Activated CD8-positive, alpha-beta memory T cell treated with anti-CD3 and anti-CD28 coated beads, Interleukin-2, amount 50 U/mL, for 48 hours (primary cell): ENCODE measurements around the gene GRK4.

Source experiments
- DNase-seq: peaks from one replicate; pipeline ENCODE4 v3.0.0-alpha.2; 2020

The GRK4 gene

DNA sequence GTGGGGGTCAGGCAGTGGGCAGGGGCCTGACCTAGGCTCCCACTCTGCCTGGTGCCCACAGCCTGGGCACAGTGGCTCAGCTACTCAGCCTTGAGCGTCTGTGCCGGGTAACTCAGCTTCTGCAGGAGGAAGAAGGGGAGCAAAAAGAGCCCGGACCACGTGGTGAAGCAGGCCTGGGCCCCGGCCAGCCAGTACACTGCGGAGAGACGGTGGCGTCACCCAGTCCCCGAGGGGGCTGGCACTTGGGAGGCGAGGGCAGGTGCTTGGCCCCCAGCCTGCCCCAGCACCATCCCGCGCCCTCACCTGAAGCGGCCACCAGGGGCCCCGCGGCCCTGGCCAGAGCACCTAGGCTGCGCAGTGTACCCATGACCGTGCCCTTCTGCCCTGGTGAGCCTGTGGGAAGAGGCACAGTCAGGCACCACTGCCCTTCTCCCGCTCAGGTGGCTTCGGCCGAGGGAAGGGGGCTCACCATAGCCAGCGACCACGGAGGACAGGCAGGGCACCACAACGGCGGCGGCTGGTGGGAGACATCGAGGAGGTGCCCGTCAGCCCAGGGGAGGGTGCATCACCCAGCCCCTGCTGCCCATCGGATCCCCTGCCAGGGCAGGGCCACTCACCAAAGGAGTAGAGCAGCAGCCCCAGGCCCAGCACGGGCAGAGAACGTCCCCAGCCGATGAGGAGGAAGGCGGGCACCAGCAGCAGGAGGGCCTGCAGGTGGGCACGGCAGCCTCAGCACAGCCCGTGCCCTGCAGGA is 32.4 kb upstream of the GRK4 start:
- peak; percentile 58 for DNase-seq

DNA sequence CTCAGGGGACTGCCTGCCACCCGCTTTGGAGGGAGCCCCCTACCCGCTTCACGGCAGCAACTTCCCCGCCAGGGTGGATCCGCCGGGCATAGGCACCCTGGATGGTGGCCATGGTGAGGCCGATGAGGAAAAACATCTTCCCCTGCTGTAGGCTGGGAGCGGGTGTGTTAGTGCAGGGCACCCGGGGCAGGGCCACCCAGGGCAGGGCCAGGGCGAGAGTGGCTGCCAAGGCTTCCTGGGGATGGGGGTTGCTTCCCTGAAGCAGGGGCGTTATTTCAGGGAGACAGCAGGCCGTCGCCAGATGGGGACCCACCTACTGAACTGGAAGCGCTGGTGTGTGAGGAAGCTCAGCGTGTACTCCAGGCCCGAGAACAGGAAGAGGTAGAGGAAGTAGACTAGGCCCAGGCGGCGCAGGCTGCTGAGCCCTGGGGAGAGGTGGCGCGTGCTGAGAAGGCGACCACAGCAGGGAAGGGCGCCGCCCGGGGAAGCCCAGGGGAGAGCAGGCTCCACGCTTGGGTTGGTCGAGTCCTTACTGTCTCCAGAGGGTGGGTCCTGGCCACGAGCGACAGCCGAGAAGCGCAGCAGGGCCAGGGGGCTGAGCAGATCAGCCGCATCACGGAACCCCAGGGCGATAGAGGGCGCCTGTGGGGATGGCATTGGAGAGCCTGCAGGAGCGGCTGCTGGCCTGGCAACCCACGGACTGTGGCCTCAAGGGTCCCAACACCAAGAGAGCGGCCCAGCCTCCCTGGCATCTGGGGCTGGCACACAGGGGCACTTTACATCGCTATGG is 31.7 kb upstream of the GRK4 start:
- DNase-seq = peak; percentile 79

DNA sequence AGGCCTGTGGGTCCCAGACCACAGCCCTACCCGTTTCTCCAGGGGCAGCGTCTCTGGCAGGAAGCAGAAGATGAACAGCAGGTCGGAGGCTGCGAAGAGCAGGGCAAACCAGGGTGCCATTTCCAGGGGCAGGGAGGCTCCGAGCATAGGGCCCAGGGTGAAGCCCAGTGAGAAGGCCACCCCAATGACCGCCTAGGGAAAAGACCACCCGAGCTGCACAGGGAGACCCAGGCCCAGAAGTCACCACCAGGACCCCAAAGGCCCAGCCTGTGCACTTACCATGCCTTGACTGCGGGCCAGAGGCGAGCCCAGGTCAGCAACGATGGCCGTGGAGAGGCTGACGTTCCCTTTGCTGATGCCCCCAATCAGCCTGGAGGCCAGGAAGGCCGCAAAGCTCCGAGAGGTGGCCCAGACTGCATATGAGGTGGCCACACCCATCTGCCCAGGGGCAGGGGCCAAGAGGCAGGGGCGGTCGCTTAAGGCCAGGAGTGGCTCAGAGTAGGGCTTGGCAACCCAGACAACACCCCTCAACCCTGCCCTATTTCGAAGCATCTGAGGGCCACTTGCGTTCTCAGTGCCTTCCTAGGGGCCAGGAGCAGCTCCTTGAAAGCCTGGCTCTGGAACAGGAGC is 30.9 kb upstream of the GRK4 start:
- DNase-seq = no peak

- peak; percentile 66 for DNase-seq
Observed at GRCh38 chr4:2932951-2933565, 30.3 kb upstream of the GRK4 start.

GRCh38 chr4:2933566-2934076 is 29.8 kb upstream of the GRK4 start:
- no peak for DNase-seq

GRCh38 chr4:2934077-2934812 is 29.1 kb upstream of the GRK4 start:
- peak; percentile 81 for DNase-seq

DNA sequence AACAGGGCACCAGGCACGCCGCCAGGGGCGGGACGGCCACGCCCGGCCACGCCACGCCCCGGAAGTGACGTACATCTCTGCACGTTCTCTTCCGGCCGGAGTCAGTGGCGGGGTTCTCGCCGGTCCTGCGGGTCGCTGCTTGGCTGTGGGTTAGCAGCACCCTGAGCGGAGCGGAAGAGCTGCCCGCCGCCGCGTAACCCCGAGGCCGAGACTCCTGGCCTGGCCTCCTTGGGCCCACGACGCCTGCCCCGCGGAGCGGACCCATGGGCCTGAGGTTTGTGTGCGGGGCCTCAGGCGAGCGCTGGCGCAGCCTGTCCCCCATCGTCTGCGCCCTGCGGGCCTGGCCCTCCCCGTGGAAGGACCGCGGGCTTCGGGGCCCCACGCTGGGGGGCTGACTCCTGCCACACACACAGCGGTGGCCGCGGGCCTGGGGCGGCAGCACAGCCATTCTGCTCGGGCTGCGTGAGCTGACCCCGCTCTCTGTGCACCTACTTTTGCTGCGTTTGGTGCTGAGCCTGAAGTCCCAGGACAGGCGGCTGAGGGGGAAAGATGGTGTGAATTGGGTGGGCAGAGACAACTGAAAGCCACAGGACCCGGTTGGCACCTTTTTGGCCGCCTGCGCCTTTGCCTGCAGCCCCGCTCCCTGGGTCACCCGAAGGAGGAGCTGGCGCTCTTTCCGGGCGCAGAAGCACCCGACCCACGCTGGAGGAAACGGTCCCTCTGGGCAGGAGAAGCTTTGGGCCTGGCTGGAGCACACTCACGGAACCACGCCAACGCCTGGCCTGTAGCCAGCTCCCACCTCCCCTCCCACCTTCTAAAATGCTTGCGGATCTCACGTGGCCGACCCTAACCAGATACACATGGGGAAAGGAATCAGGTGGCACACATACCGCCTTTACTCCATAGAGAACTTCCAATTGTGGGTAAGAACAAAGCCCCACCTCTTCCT is 28.3 kb upstream of the GRK4 start:
- DNase-seq = peak; percentile 100

DNA sequence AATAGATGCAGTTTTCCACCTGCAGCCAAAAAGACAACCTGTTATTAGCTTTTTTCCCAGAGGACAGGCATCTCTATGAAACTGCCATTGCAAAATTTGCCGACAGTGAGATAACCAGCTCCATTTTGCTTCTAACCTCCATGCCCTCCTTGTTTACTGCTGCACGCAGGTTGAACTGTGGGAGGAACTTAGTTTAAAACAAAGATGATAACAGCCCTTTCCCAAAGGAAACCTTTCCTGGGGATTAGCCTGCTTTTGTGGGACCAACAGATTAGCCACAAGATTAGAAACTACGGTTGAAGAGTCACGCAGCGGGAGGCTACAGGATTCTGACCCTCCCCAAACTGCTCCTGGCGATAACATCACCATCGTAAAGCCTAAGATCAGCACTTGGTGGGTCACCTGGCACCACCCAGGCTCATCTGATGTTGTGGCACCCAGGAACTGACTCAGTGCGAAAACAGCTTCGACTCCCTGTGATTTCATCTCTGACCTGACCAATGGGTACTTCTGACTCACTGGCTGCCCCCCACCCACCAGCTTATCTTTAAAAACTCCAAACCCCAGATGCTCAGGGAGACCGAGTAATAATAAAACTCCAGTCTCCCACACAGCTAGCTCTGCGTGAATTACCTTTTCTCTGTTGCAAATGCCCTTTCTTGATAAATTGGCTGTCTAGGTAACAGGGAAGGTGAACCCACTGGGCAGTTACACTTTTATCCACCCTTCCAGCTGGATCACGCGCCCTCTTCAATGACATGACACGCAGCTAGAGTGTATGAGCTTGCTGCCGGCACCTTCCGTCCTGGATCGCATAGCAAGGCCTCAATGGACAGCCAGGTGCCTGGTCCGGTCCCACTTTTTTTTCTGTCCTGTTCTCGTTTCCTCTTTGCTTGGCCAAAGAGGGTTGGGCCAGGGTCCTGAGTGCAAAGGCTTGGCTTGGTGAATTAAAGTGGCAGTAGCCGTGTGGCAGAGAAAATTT is 27.3 kb upstream of the GRK4 start:
- peak; percentile 86 for DNase-seq

DNA sequence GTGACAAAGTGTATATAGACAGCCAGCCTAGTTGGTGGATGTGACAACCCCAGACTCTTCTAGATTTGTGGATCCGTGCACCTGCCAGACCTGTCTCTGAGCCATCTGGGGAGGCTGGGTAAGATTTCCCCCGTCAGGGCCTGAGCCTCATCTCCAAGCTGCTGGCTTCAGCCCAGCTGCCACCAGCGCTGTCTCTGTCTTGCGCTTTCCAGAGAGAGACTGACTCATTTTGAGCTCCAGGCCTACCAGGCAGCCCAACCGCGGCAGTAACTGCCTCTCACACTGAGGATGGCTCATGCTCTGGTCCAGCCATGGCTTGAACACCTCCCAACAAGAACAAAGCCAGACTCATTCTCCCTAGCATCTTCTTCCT is 26.6 kb upstream of the GRK4 start:
- DNase-seq = peak; percentile 83

DNA sequence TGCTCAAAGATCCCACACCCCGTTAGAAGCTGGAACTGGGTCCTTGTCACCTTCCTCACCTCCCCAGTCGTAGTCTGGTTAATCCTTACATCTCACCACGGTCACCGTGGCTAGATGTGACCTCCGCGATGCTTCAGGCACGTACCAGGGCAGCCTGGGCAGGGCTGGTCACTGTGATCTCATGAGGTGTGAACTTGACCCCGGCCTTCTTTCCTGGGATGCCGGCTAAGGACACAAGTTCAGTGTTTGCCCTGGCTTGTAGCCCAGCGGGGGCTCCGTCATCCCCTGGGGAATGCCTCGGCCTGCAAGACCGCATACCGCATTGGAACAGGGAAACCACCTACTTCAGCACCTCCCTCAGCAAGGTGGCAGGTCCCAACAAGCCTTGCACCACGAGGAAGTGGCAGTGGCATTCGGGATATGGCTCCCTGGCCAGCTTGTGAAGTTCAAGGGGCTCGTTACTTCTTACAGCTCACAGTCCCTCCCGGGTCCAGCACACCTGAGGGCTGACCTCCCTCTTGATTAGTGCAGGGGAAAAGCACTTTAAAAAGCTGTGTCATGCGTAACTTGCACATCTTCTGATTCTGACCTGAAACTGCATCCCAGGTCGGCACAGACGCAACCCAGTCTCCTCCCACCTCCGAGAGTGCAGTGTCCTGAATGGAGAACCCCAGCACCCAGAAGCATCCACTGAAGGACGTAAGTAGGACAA is 26.1 kb upstream of the GRK4 start:
- peak; percentile 68 for DNase-seq

DNA sequence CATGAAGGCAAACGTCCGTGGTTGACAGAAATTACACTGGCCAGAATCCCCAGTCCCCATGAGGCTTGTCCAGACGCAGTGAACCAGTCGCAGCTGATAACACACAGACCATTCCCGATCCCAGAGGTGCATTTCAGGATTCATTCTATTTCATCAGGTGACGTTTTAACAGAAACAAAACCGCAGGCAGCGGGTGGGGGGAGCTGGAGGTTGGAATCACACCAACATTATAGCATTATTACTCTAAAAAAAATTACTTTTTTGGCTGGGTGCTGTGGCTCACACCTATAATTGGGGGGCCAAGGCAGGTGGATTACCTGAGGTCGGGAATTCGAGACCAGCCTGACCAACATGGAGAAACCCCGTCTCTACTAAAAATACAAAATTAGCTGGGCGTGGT is 25.4 kb upstream of the GRK4 start:
- DNase-seq = peak; percentile 45

DNA sequence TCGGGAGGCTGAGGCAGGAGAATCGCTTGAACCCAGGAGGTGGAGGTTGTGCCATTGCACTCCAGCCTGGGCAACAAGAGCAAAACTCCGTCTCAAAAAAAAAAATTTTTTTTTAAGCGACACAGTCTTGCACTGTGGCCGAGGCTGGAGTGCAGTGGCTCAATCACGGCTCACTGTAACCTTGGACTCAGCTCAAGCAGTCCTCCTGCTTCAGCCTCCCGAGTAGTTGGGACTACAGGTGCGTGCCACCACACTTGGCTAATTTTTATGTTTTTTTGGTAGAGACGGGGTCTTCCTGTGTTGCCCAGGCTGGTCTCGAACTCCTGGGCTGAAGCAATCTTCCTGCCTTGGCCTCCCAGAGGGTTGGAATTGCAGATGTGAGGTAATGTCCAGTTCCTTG is 25.0 kb upstream of the GRK4 start:
- DNase-seq = peak; percentile 42

GRCh38 chr4:2938906-2939305 is 24.5 kb upstream of the GRK4 start:
- DNase-seq = peak; percentile 52

GRCh38 chr4:2939383-2940243 is 23.8 kb upstream of the GRK4 start:
- DNase-seq = peak; percentile 59

DNA sequence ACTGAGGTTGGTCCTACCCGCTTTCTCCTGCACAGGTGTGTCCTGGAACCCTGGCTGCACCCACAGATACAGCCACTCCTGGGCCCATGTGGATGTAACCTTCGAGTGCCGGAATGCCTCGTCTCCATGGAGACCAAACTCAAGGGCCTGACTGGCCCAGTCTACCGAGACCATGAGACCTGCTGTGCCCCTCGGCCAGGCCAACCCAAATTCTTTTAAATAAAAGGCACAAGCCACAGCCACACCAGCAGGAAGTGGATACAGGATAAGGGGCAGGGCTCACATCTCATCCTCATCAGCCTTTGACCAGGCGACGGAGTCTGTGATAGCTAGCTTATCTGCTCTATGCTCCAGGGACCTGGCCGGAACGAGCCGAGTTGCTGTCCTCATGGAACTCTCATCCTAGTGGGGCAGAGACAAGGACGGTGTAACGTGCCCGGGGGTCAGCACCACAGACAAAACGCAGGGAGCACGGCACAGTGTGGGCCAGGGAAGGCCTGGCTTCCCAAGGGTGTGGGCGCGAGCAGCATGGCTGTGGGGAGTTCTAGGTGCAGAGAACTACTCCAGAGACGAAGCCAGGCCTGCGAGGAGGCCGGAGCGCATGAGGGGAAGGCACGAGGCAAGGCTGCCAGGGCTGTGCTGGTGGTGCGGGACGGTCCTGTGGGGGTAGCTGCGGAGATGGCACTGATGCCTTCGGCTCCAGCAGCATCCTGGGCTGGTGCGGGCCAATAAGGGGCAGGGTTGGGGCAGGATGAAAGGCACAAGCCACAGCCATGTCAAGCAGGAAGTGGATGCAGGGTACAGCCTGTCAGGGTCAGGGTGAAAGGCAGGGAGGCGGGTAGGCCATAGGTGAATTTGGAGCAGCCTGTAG is 22.9 kb upstream of the GRK4 start:
- DNase-seq = peak; percentile 55

DNA sequence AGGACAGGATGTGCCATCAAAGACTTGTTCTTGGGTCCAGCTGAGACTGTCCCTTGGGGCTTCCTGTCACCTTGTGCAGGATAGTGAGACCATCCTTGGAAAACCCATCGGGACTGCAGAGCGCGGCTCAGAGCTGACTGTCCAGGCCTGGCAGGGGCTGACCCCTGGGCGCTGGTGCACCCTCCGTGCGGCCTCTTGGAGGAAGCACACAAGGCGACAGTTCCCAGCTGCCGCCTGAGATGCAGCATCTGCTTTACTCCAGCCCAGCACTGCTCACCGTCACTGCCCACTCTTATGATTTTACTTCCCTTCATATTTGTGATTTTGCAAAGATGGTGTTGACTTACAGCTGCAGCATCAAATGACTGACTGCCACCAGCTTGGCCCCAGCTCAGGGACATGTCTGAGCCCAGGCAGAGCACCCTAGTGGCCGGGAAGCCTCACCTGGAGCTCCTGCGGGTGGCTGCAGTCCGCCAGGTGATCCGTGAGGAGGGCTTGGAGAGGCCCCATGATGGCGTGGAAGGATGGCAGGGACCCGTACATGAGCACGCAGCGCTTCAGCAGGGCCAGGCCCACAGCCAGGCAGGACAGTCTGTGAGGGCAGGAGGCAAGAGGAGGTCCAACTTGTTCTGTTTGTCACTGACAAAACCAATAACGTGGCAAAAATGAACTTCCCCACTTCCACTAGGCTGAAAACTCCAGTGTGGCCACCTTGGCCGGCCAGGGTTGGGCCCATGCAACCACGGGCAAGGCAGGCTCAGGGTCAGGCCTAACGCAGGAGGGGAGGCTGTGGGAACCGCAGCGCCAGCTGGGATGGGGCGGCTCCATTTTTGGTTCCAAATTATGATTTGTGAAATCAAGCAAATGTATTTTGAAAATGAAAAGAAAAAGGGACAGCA is 22.0 kb upstream of the GRK4 start:
- peak; percentile 54 for DNase-seq
